ENCODE data around the gene CEP112. TPM values are rescaled to one million over a fixed set of nuclear protein-coding genes. Genes with fewer than 3 reads are reported as not detected.
A peak's percentile ranks its signal among the peaks of the same experiment; 100 is the strongest.

Gene CEP112
- total RNA-seq, 1 donor from 2014 or later: 26.3 TPM

GRCh38 chr17:65699459-65699858 lies 492.5 kb downstream of the CEP112 start:
- Mint-ChIP-seq H3K9me3 (ENCODE audit: unreplicated experiment) (no peaks in the 10 kb centered on the region), H3K4me1 (ENCODE audit: unreplicated experiment) (peaks cover 32% of the 10 kb centered on the region), H3K27me3 (ENCODE audit: unreplicated experiment) (peaks cover 3% of the 10 kb centered on the region), H3K36me3 (ENCODE audit: low read depth, unreplicated experiment) (peaks cover 3% of the 10 kb centered on the region), H3K27ac (ENCODE audit: unreplicated experiment) (no peak overlapping the region), H3K4me3 (ENCODE audit: unreplicated experiment) (no peak overlapping the region)
- DNase-seq (ENCODE audit: low spot score): no peak
- TF ChIP-seq CTCF (IDR thresholded peaks at IDR 0.05; ENCODE audit: unreplicated experiment): no peak

- TF ChIP-seq CTCF (IDR thresholded peaks at IDR 0.05; ENCODE audit: unreplicated experiment): no peak
- Mint-ChIP-seq H3K36me3 (ENCODE audit: low read depth, unreplicated experiment) (peaks cover 3% of the 10 kb centered on the region), H3K27me3 (ENCODE audit: unreplicated experiment) (peaks cover 3% of the 10 kb centered on the region), H3K9me3 (ENCODE audit: unreplicated experiment) (no peaks in the 10 kb centered on the region), H3K4me3 (ENCODE audit: unreplicated experiment) (no peak overlapping the region), H3K4me1 (ENCODE audit: unreplicated experiment) (peaks cover 32% of the 10 kb centered on the region), H3K27ac (ENCODE audit: unreplicated experiment) (peak overlapping the region; percentile 83)
- peak; percentile 7 for DNase-seq (ENCODE audit: low spot score)
These were observed 493.4 kb downstream of the CEP112 start for GRCh38 chr17:65698381-65699061.

GRCh38 chr17:65697661-65698060 lies 494.3 kb downstream of the CEP112 start:
- no peak for TF ChIP-seq CTCF (IDR thresholded peaks at IDR 0.05; ENCODE audit: unreplicated experiment)

GRCh38 chr17:65696739-65697394 lies 495.1 kb downstream of the CEP112 start:
- no peak for DNase-seq (ENCODE audit: low spot score)
- Mint-ChIP-seq H3K27ac (ENCODE audit: unreplicated experiment) (no peak overlapping the region), H3K27me3 (ENCODE audit: unreplicated experiment) (peaks cover 3% of the 10 kb centered on the region), H3K4me3 (ENCODE audit: unreplicated experiment) (no peak overlapping the region), H3K4me1 (ENCODE audit: unreplicated experiment) (peaks cover 28% of the 10 kb centered on the region), H3K9me3 (ENCODE audit: unreplicated experiment) (no peaks in the 10 kb centered on the region), H3K36me3 (ENCODE audit: low read depth, unreplicated experiment) (no peaks in the 10 kb centered on the region)
- TF ChIP-seq CTCF (IDR thresholded peaks at IDR 0.05; ENCODE audit: unreplicated experiment): no peak

More at GRCh38 chr17:65697661-65698060, 494.3 kb downstream of the CEP112 start:
- Mint-ChIP-seq H3K27ac (ENCODE audit: unreplicated experiment) (peak overlapping the region; percentile 83), H3K9me3 (ENCODE audit: unreplicated experiment) (no peaks in the 10 kb centered on the region), H3K4me3 (ENCODE audit: unreplicated experiment) (no peak overlapping the region), H3K27me3 (ENCODE audit: unreplicated experiment) (peaks cover 3% of the 10 kb centered on the region), H3K4me1 (ENCODE audit: unreplicated experiment) (peaks cover 32% of the 10 kb centered on the region), H3K36me3 (ENCODE audit: low read depth, unreplicated experiment) (peaks cover 3% of the 10 kb centered on the region)
- no peak for DNase-seq (ENCODE audit: low spot score)

- peaks cover 40% of the 10 kb centered on the region for H3K4me1 Mint-ChIP-seq (ENCODE audit: unreplicated experiment)
- no peak overlapping the region for H3K4me3 Mint-ChIP-seq (ENCODE audit: unreplicated experiment)
- H3K9me3 Mint-ChIP-seq (ENCODE audit: unreplicated experiment): no peaks in the 10 kb centered on the region
- H3K36me3 Mint-ChIP-seq (ENCODE audit: low read depth, unreplicated experiment): no peaks in the 10 kb centered on the region
- DNase-seq (ENCODE audit: low spot score): no peak
- no peak overlapping the region for H3K27ac Mint-ChIP-seq (ENCODE audit: unreplicated experiment)
- peaks cover 3% of the 10 kb centered on the region for H3K27me3 Mint-ChIP-seq (ENCODE audit: unreplicated experiment)
- no peak for TF ChIP-seq CTCF (IDR thresholded peaks at IDR 0.05; ENCODE audit: unreplicated experiment)
These were observed 497.3 kb downstream of the CEP112 start for GRCh38 chr17:65694601-65695000.
